Suprapubic skin (tissue), 4 donors: ENCODE data around the gene EMC7. TPM values are rescaled to one million over a fixed set of nuclear protein-coding genes. Genes with fewer than 3 reads are reported as not detected.

Source experiments
- DNase-seq, 2 donors: peaks; one replicate each; pipeline ENCODE4 v3.0.0-alpha.2; 2019; ENCODE audit warnings: low spot score in 2 of 2
- H3K27ac ChIP-seq: fragments of 200-600 bp; sonication (generic); one replicate; pipeline ENCODE4 v1.5.1; 2019
- H3K27me3 ChIP-seq: fragments of 200-600 bp; sonication (generic); one replicate; pipeline ENCODE4 v1.5.1; 2019
- H3K36me3 ChIP-seq: fragments of 200-600 bp; sonication (generic); one replicate; pipeline ENCODE4 v1.5.1; 2019
- H3K4me1 ChIP-seq: fragments of 200-600 bp; sonication (generic); one replicate; pipeline ENCODE4 v1.5.1; 2019
- H3K4me3 ChIP-seq: fragments of 200-600 bp; sonication (generic); one replicate; pipeline ENCODE4 v1.5.1; 2019; ENCODE audit warnings: mild to moderate bottlenecking
- H3K9me3 ChIP-seq: fragments of 200-600 bp; sonication (generic); one replicate; pipeline ENCODE4 v1.5.1; 2019
- CTCF ChIP-seq, 2 donors: fragments of 200-600 bp in 1 of 2; fragments of 450-650 bp in 1 of 2; sonication (generic) in 1 of 2; IDR thresholded peaks; one replicate each; pipeline ENCODE4 v1.5.1; 2016 to 2019; ENCODE audit warnings: antibody characterized with exemption in 2 of 2, mild to moderate bottlenecking in 1 of 2, moderate library complexity in 1 of 2
- EP300 ChIP-seq: sonication (generic); formaldehyde crosslinking; IDR thresholded peaks from one replicate; pipeline ENCODE4 v1.6.1; 2017; ENCODE audit warnings: antibody characterized with exemption
- POLR2A ChIP-seq, 2 donors: fragments of 450-650 bp; IDR thresholded peaks; one replicate each; pipeline ENCODE4 v1.6.1; 2017; ENCODE audit warnings: antibody characterized with exemption in 2 of 2, mild to moderate bottlenecking in 2 of 2, moderate library complexity in 2 of 2
- POLR2AphosphoS5 ChIP-seq, 3 donors: sonication (generic); formaldehyde crosslinking; IDR thresholded peaks; one replicate each; pipeline ENCODE4 v1.6.1; 2017; ENCODE audit warnings: antibody characterized with exemption in 3 of 3
- WGBS: methylation state at CpG from one replicate; pipeline ENCODE4 v1.1.5; 2018; 5-methylcytosine and 5-hydroxymethylcytosine counted together
- total RNA-seq, 4 donors: library from RNA; depleted of rRNA; stranded (reverse); fragments of >200 nt; gene quantifications; one replicate each; pipeline ENCODE4 v1.1.0, GENCODE V29; 2016

The EMC7 gene
- total RNA-seq: 10 to 100 TPM; 25.8 to 44.8 (median 31.9) TPM

GRCh38 chr15:34101366-34102174 is at the start of gene EMC7, which contains the start of gene PGBD4:
Gene EMC7 (minus strand): TSS chr15:34101862. CDS start chr15:34101839, 23 bp downstream.
Gene PGBD4 (plus strand): TSS chr15:34102083. CDS start chr15:34102532, 449 bp downstream.
- Histone ChIP-seq H3K27me3 (no peaks in the 10 kb centered on the region), H3K36me3 (no peaks in the 10 kb centered on the region), H3K4me3 (peak within 1 kb of the TSS; percentile 95), H3K27ac (peak within 1 kb of the TSS; percentile 90), H3K4me1 (peaks cover 32% of the 10 kb centered on the region), H3K9me3 (no peaks in the 10 kb centered on the region)
- TF ChIP-seq POLR2AphosphoS5 (IDR thresholded peaks at IDR 0.05) (peak in 2 of 3 donors; percentile 75 to 88), EP300 (no peak), CTCF (IDR thresholded peaks at IDR 0.05) (no peak), POLR2A (IDR thresholded peaks at IDR 0.05) (peak in 1 of 2 donors; percentile 70)
- DNase-seq: peak; percentile 99
- 2% methylated on average over 19 of the region's 48 CpGs for WGBS

- DNase-seq: no peak
- Histone ChIP-seq H3K4me1 (no peaks in the 10 kb centered on the region), H3K27me3 (no peaks in the 10 kb centered on the region), H3K27ac (no peak overlapping the region), H3K4me3 (no peak overlapping the region), H3K36me3 (peaks cover 72% of the 10 kb centered on the region), H3K9me3 (no peaks in the 10 kb centered on the region)
- TF ChIP-seq POLR2A (IDR thresholded peaks at IDR 0.05): no peak
- TF ChIP-seq EP300: no peak
- TF ChIP-seq POLR2AphosphoS5 (IDR thresholded peaks at IDR 0.05): no peak
- 66% methylated on average over 6 of the region's 6 CpGs for WGBS
Observed at GRCh38 chr15:34147371-34148140, 45.9 kb upstream of the EMC7 start.

- no peaks in the 10 kb centered on the region for H3K4me1 ChIP-seq
- H3K27me3 ChIP-seq: no peaks in the 10 kb centered on the region
- no peaks in the 10 kb centered on the region for H3K9me3 ChIP-seq
- TF ChIP-seq CTCF (IDR thresholded peaks at IDR 0.05): no peak
- no peak for TF ChIP-seq EP300
- no peak for TF ChIP-seq POLR2AphosphoS5 (IDR thresholded peaks at IDR 0.05)
- TF ChIP-seq POLR2A (IDR thresholded peaks at IDR 0.05): no peak
- H3K4me3 ChIP-seq: no peak overlapping the region
- WGBS: 100% methylated on average over 1 of the region's 1 CpG
- H3K27ac ChIP-seq: no peak overlapping the region
- DNase-seq: no peak
- peaks cover 10% of the 10 kb centered on the region for H3K36me3 ChIP-seq
Observed at GRCh38 chr15:34133511-34133910, 31.8 kb upstream of the EMC7 start.

GRCh38 chr15:34132881-34133280 is 31.2 kb upstream of the EMC7 start:
- Histone ChIP-seq H3K27ac (no peak overlapping the region), H3K4me1 (no peaks in the 10 kb centered on the region), H3K27me3 (no peaks in the 10 kb centered on the region), H3K36me3 (peaks cover 4% of the 10 kb centered on the region), H3K9me3 (no peaks in the 10 kb centered on the region), H3K4me3 (no peak overlapping the region)
- DNase-seq: no peak
- WGBS: 97% methylated on average over 1 of the region's 1 CpG
- no peak for TF ChIP-seq EP300
- no peak for TF ChIP-seq CTCF (IDR thresholded peaks at IDR 0.05)
- TF ChIP-seq POLR2A (IDR thresholded peaks at IDR 0.05): no peak
- no peak for TF ChIP-seq POLR2AphosphoS5 (IDR thresholded peaks at IDR 0.05)

GRCh38 chr15:34128898-34129297 is 27.2 kb upstream of the EMC7 start:
- no peaks in the 10 kb centered on the region for H3K36me3 ChIP-seq
- no peak overlapping the region for H3K4me3 ChIP-seq
- no peaks in the 10 kb centered on the region for H3K9me3 ChIP-seq
- H3K27ac ChIP-seq: no peak overlapping the region
- no peaks in the 10 kb centered on the region for H3K4me1 ChIP-seq
- no peak for DNase-seq
- H3K27me3 ChIP-seq: no peaks in the 10 kb centered on the region
- TF ChIP-seq CTCF (IDR thresholded peaks at IDR 0.05): no peak
- no peak for TF ChIP-seq POLR2A (IDR thresholded peaks at IDR 0.05)
- no peak for TF ChIP-seq POLR2AphosphoS5 (IDR thresholded peaks at IDR 0.05)
- TF ChIP-seq EP300: no peak
- WGBS: 48% methylated on average over 2 of the region's 2 CpGs
